ENCODE measurements around the gene ME3.

DNA sequence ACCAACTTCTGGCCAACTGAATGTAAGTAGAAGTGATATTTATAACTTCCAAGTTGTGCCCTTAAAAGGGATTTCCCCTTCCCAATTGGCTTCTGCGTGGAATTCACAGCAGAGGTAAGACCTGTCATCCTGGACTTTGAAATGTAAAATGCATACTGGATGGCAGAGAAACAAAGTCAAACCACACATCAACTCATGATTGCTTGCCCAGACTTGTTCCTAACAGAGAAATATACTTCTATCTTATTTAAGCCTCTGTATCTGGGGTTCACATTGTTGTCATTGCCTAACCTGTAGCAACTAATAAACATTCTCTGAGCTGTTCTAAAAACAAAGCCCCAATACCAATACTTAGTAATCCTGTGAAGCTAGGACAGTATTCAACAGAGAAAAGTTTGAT lies 6.2 kb downstream of the ME3 start:
- TF ChIP-seq, protein P1, sequence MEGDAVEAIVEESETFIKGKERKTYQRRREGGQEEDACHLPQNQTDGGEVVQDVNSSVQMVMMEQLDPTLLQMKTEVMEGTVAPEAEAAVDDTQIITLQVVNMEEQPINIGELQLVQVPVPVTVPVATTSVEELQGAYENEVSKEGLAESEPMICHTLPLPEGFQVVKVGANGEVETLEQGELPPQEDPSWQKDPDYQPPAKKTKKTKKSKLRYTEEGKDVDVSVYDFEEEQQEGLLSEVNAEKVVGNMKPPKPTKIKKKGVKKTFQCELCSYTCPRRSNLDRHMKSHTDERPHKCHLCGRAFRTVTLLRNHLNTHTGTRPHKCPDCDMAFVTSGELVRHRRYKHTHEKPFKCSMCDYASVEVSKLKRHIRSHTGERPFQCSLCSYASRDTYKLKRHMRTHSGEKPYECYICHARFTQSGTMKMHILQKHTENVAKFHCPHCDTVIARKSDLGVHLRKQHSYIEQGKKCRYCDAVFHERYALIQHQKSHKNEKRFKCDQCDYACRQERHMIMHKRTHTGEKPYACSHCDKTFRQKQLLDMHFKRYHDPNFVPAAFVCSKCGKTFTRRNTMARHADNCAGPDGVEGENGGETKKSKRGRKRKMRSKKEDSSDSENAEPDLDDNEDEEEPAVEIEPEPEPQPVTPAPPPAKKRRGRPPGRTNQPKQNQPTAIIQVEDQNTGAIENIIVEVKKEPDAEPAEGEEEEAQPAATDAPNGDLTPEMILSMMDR (IDR thresholded peaks at IDR 0.05) = no peak
- TF ChIP-seq POLR2A (IDR thresholded peaks at IDR 0.05) = no peak

Measured in lower leg skin (tissue), 3 donors.